HepG2 (cell line): ENCODE measurements around the gene SHOX. TPM values are rescaled to one million over a fixed set of nuclear protein-coding genes. Genes with fewer than 3 reads are reported as not detected.

Experiments used
- ATAC-seq: fragments of 200-7000 bp; cut with Tn5 transposase; 3 replicates; pipeline ENCODE4 v1.9.1; 2020; ENCODE audit warnings: mild to moderate bottlenecking, moderate library complexity
- BruUV-seq: library from RNA; stranded (reverse); fragments of 400-500 nt; replicated peaks from 2 replicates; lab custom pipeline; 2021; lab: Mats Ljungman, UMichigan
- CTCF ChIA-PET: fragments of 300-600 bp; formaldehyde crosslinking; extraction: SDS; loops from one replicate; lab custom pipeline; 2021; ENCODE audit warnings: low total read pairs, inconsistent platforms, low intra/inter-chr PET ratio; lab: Yijun Ruan, JAX
- POLR2A ChIA-PET: fragments of 350-600 bp; sonication (Branson Sonifier 250); formaldehyde crosslinking; loops from one replicate; lab custom pipeline; 2020; ENCODE audit warnings: antibody characterized with exemption, inconsistent platforms; lab: Yijun Ruan, JAX
- DNase-seq: peaks from one replicate; pipeline ENCODE4 v3.0.0-alpha.2; 2015; ENCODE audit warnings: low spot score
- FAIRE-seq: peaks from 3 replicates; lab custom pipeline; 2011; peaks lifted over from hg19 to GRCh38; lab: Jason Lieb, UNC
- H2AFZ ChIP-seq: one replicate; pipeline ENCODE4 v1.6.1; 2011; ENCODE audit warnings: low read length, inconsistent platforms
- H3K27ac ChIP-seq: fragments of 300-600 bp; 3 replicates; pipeline ENCODE4 v1.8.0; 2011; ENCODE audit warnings: mixed run types, mild to moderate bottlenecking, mixed read lengths, low read length, inconsistent platforms; ENCODE audit not compliant: insufficient read depth; ENCODE audit errors: extremely low read length
- H3K27me3 ChIP-seq, 2 experiments: fragments of 200-600 bp in 1 of 2; 2 replicates in 1 of 2; 3 replicates in 1 of 2; pipeline versions ENCODE4 v1.6.0 to v1.8.0; 2011; ENCODE audit warnings: low read length in 2 of 2, mild to moderate bottlenecking in 2 of 2, moderate library complexity in 2 of 2, inconsistent platforms in 1 of 2; ENCODE audit not compliant: insufficient read depth in 2 of 2, control insufficient read depth in 1 of 2
- H3K36me3 ChIP-seq, 2 experiments: fragments of 200-600 bp in 1 of 2; replicated peaks in 1 of 2; 2 replicates in 1 of 2; 3 replicates in 1 of 2; pipeline versions ENCODE4 v1.5.1 to v1.8.0; 2011; ENCODE audit warnings: low read length in 2 of 2, inconsistent platforms in 1 of 2; ENCODE audit not compliant: insufficient read depth in 2 of 2, control insufficient read depth in 1 of 2
- H3K4me1 ChIP-seq: 2 replicates; pipeline ENCODE4 v1.5.1; 2012; ENCODE audit warnings: low read length, inconsistent platforms; ENCODE audit not compliant: insufficient read depth
- H3K4me2 ChIP-seq: 2 replicates; pipeline ENCODE4 v1.6.0; 2011; ENCODE audit warnings: low read depth, low read length, inconsistent platforms
- H3K4me3 ChIP-seq, 3 experiments: fragments of 200-600 bp in 1 of 3; sonication (generic), shearing (Covaris generic) in 1 of 3; replicated peaks in 1 of 3; 2 replicates each; pipeline ENCODE4 v1.5.1; 2011 to 2016; ENCODE audit warnings: low read length in 3 of 3, inconsistent platforms in 2 of 3, low read depth in 2 of 3, mild to moderate bottlenecking in 2 of 3, control low read depth in 1 of 3, mixed read lengths in 1 of 3; ENCODE audit not compliant: insufficient read depth in 1 of 3
- H3K79me2 ChIP-seq: one replicate; pipeline ENCODE4 v1.6.1; 2011; ENCODE audit warnings: low read length, inconsistent platforms; ENCODE audit not compliant: insufficient read depth
- H3K9ac ChIP-seq: 2 replicates; pipeline ENCODE4 v1.6.0; 2011; ENCODE audit warnings: mild to moderate bottlenecking, low read depth, low read length, inconsistent platforms; ENCODE audit not compliant: insufficient read depth
- H3K9me3 ChIP-seq: 2 replicates; pipeline ENCODE4 v1.5.1; 2012; ENCODE audit warnings: mild to moderate bottlenecking, low read length
- H4K20me1 ChIP-seq: 2 replicates; pipeline ENCODE4 v1.6.0; 2011; ENCODE audit warnings: inconsistent platforms, mild to moderate bottlenecking, low read length, moderate library complexity; ENCODE audit not compliant: insufficient read depth
- CBFB ChIP-seq: sonication (generic); formaldehyde crosslinking; IDR thresholded peaks from 2 replicates; pipeline ENCODE4 v1.4.0; 2020; ENCODE audit warnings: missing genetic modification reagents
- DR1 ChIP-seq: sonication (generic); formaldehyde crosslinking; IDR thresholded peaks from 2 replicates; pipeline ENCODE4 v1.8.0; 2021; ENCODE audit warnings: mild to moderate bottlenecking, missing genetic modification reagents, inconsistent platforms
- HOXA7 ChIP-seq: sonication (generic); formaldehyde crosslinking; IDR thresholded peaks from 2 replicates; pipeline ENCODE4 v1.8.1; 2022; ENCODE audit warnings: mild to moderate bottlenecking, missing genetic modification reagents, moderate library complexity
- PRPF4 ChIP-seq: fragments of 200-400 bp; formaldehyde crosslinking; IDR thresholded peaks from 2 replicates; pipeline ENCODE4 v1.6.1; 2016; ENCODE audit warnings: low read length, low read depth; ENCODE audit not compliant: poor library complexity, severe bottlenecking
- SIX1 ChIP-seq: sonication (generic); formaldehyde crosslinking; IDR thresholded peaks from 2 replicates; pipeline ENCODE4 v1.4.0; 2020; ENCODE audit warnings: missing genetic modification reagents, borderline replicate concordance
- TRIM24 ChIP-seq: sonication (generic); formaldehyde crosslinking; IDR thresholded peaks from 2 replicates; pipeline ENCODE4 v1.8.0; 2022; ENCODE audit warnings: mild to moderate bottlenecking, missing genetic modification reagents
- ZNF383 ChIP-seq: sonication (generic); formaldehyde crosslinking; IDR thresholded peaks from 2 replicates; pipeline ENCODE4 v1.4.0; 2020; ENCODE audit warnings: missing genetic modification reagents, mild to moderate bottlenecking, borderline replicate concordance
- ZNF780A ChIP-seq: sonication (generic); formaldehyde crosslinking; IDR thresholded peaks from 2 replicates; pipeline ENCODE4 v1.8.0; 2022; ENCODE audit warnings: mild to moderate bottlenecking, missing genetic modification reagents, moderate library complexity
- WGBS: methylation state at CpG from one replicate; pipeline ENCODE4 v1.1.6; 2017; ENCODE audit warnings: low lambda C conversion rate; 5-methylcytosine and 5-hydroxymethylcytosine counted together
- in situ Hi-C: cut with HindIII; loops from 2 replicates; pipeline ENCODE4 v1.10.0; 2017; ENCODE audit warnings: low pct_unique_long_range_greater_than_20kb; ENCODE audit not compliant: extremely low pct_ligation_motif_present
- intact Hi-C: fragments of 100-400 bp; cut with micrococcal nuclease; formaldehyde crosslinking; loops from one replicate; pipeline ENCODE4 v1.10.0; 2022; ENCODE audit not compliant: unreplicated experiment
- polyA plus RNA-seq, 8 experiments: library from polyadenylated mRNA; depleted of rRNA in 3 of 8; stranded (reverse) in 7 of 8; unstranded in 1 of 8; fragments of >200 nt; fragmentation: Illumina TruSeq in 4 of 8; extraction: Trizol in 4 of 8; gene quantifications; 2 replicates each; pipeline versions ENCODE4 v1.2.1 to v1.2.3, GENCODE V29; 2011 to 2016; ENCODE audit warnings: low read depth in 4 of 8, missing spikeins in 1 of 8, mixed read lengths in 1 of 8; ENCODE audit not compliant: insufficient read depth in 1 of 8
- total RNA-seq, 5 experiments: library from RNA; depleted of rRNA; stranded (reverse); fragments of >200 nt; fragmentation: Illumina TruSeq; extraction: Trizol; gene quantifications; 2 replicates each; pipeline ENCODE4 v1.2.3, GENCODE V29; 2016; ENCODE audit warnings: low read depth in 1 of 5
- TF ChIP-seq, protein P1 (sequence below), 2 experiments: sonication (generic) in 1 of 2; formaldehyde crosslinking in 1 of 2; IDR thresholded peaks; 2 replicates each; pipeline versions ENCODE4 v1.4.0 to v1.6.1; 2016 to 2020; ENCODE audit warnings: borderline replicate concordance in 1 of 2, low read depth in 1 of 2, mild to moderate bottlenecking in 1 of 2, missing genetic modification reagents in 1 of 2
- TF ChIP-seq, protein P2 (sequence below): sonication (generic); formaldehyde crosslinking; conservative IDR thresholded peaks from 2 replicates; pipeline ENCODE4 v1.4.0; 2020; ENCODE audit warnings: missing genetic modification reagents
- TF ChIP-seq, protein P3 (sequence below): sonication (generic); formaldehyde crosslinking; IDR thresholded peaks from 2 replicates; pipeline ENCODE4 v1.5.1; 2020; ENCODE audit warnings: missing genetic modification reagents, mild to moderate bottlenecking, borderline replicate concordance

Gene SHOX
- total and polyA plus RNA-seq, 2 of the 13 experiments (the other 11 are each of a cell fraction or from before 2014, with no cell fraction given) = not detected

DNA sequence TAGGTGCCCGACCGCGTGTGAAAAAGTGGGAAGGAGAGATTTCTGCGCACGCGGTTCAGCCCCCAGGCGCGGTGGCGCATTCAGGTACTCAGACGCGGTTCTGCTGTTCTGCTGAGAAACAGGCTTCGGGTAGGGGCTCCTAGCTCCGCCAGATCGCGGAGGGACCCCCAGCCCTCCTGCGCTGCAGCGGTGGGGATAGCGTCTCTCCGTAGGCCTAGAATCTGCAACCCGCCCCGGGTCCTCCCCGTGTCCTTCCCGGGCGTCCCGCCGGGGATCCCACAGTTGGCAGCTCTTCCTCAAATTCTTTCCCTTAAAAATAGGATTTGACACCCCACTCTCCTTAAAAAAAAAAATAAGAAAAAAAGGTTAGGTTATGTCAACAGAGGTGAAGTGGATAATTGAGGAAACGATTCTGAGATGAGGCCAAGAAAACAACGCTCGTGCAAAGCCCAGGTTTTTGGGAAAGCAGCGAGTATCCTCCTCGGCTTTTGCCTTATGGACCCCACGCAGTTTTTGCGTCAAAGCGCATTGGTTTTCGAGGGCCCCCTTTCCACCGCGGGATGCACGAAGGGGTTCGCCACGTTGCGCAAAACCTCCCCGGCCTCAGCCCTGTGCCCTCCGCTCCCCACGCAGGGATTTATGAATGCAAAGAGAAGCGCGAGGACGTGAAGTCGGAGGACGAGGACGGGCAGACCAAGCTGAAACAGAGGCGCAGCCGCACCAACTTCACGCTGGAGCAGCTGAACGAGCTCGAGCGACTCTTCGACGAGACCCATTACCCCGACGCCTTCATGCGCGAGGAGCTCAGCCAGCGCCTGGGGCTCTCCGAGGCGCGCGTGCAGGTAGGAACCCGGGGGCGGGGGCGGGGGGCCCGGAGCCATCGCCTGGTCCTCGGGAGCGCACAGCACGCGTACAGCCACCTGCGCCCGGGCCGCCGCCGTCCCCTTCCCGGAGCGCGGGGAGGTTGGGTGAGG lies 3.7 kb downstream of the SHOX start (continued):
- TF ChIP-seq, protein P1, sequence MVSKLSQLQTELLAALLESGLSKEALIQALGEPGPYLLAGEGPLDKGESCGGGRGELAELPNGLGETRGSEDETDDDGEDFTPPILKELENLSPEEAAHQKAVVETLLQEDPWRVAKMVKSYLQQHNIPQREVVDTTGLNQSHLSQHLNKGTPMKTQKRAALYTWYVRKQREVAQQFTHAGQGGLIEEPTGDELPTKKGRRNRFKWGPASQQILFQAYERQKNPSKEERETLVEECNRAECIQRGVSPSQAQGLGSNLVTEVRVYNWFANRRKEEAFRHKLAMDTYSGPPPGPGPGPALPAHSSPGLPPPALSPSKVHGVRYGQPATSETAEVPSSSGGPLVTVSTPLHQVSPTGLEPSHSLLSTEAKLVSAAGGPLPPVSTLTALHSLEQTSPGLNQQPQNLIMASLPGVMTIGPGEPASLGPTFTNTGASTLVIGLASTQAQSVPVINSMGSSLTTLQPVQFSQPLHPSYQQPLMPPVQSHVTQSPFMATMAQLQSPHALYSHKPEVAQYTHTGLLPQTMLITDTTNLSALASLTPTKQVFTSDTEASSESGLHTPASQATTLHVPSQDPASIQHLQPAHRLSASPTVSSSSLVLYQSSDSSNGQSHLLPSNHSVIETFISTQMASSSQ (IDR thresholded peaks at IDR 0.05; ENCODE audit: low read depth) = no peak
- TF ChIP-seq, protein P1 (CRISPR knock-in tag; IDR thresholded peaks at IDR 0.05; ENCODE audit: borderline replicate concordance) = no peak
- no peak for TF ChIP-seq ZNF780A (CRISPR knock-in tag)
- TF ChIP-seq, all 625 proteins: peak for 0

DNA sequence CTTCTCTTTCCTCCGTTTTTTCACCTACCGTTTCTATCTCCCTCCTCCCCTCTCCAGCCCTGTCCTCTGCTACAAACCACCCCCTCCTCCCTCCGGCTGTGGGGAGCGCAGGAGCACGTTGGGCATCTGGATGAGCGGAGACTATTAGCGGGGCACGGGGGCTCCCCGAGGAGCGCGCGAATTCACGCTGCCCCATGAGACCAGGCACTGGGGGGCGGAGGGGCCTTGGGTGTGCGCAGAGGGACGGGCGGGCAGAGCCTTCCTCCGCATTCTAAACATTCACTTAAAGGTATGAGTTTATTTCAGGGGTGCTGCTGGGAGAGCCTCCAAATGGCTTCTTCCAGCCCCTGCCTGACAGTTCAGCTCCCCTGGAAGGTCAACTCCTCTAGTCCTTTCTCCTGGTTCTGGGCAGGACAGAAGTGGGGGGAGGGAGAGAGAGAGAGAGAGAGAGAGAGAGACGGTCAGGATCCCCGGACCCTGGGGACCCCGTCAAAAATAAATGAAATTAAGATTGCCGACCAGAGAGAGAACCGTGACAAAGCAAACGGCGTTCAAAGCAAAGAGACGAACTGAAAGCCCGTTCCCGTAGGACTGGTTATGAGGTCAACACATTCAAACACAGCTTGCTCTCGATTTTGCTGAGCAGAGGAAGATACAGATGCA lies 5.0 kb downstream of the SHOX start:
- Histone ChIP-seq H3K4me1 (no peaks in the 10 kb centered on the region), H4K20me1 (no peaks in the 10 kb centered on the region), H3K36me3 (no peaks in the 10 kb centered on the region), H3K79me2 (no peaks in the 10 kb centered on the region), H3K27me3 (peaks cover 3 to 49% of the 10 kb centered on the region in 2 experiments; a peak in 4 of 5 replicates), H3K4me3 (no peak overlapping the region), H3K9ac (no peak overlapping the region), H2AFZ (no peak overlapping the region), H3K4me2 (no peak overlapping the region), H3K27ac (no peak overlapping the region), H3K9me3 (no peaks in the 10 kb centered on the region)
- POLR2A ChIA-PET = no interaction called here
- WGBS = 30% methylated on average over 16 of the region's 29 CpGs
- no TSS peak for BruUV-seq
- intact Hi-C loops (no loop called here), in situ Hi-C loops (no loop called here)
- DNase-seq = no peak
- FAIRE-seq = no peak
- CTCF ChIA-PET = no interaction called here
- ATAC-seq = no peak
- TF ChIP-seq, protein P2, sequence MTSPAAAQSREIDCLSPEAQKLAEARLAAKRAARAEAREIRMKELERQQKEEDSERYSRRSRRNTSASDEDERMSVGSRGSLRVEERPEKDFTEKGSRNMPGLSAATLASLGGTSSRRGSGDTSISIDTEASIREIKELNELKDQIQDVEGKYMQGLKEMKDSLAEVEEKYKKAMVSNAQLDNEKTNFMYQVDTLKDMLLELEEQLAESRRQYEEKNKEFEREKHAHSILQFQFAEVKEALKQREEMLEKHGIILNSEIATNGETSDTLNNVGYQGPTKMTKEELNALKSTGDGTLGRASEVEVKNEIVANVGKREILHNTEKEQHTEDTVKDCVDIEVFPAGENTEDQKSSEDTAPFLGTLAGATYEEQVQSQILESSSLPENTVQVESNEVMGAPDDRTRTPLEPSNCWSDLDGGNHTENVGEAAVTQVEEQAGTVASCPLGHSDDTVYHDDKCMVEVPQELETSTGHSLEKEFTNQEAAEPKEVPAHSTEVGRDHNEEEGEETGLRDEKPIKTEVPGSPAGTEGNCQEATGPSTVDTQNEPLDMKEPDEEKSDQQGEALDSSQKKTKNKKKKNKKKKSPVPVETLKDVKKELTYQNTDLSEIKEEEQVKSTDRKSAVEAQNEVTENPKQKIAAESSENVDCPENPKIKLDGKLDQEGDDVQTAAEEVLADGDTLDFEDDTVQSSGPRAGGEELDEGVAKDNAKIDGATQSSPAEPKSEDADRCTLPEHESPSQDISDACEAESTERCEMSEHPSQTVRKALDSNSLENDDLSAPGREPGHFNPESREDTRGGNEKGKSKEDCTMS (CRISPR knock-in tag) = no peak
- no peak for TF ChIP-seq TRIM24
- TF ChIP-seq DR1 (CRISPR knock-in tag) = no peak
- no peak for TF ChIP-seq ZNF383 (CRISPR knock-in tag)
- TF ChIP-seq PRPF4 = no peak
- TF ChIP-seq CBFB = no peak
- no peak for TF ChIP-seq HOXA7 (CRISPR knock-in tag)
- TF ChIP-seq, protein P3, sequence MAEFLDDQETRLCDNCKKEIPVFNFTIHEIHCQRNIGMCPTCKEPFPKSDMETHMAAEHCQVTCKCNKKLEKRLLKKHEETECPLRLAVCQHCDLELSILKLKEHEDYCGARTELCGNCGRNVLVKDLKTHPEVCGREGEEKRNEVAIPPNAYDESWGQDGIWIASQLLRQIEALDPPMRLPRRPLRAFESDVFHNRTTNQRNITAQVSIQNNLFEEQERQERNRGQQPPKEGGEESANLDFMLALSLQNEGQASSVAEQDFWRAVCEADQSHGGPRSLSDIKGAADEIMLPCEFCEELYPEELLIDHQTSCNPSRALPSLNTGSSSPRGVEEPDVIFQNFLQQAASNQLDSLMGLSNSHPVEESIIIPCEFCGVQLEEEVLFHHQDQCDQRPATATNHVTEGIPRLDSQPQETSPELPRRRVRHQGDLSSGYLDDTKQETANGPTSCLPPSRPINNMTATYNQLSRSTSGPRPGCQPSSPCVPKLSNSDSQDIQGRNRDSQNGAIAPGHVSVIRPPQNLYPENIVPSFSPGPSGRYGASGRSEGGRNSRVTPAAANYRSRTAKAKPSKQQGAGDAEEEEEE = no peak
- no peak for TF ChIP-seq SIX1 (CRISPR knock-in tag)
